GM12873 (cell line): Measurements from ENCODE around the gene FES.

Experiments
- CTCF ChIP-seq: IDR thresholded peaks from 2 replicates; pipeline ENCODE4 v1.5.1; 2012; ENCODE audit warnings: low read depth, mild to moderate bottlenecking, moderate library complexity, low read length, control low read depth; ENCODE audit not compliant: insufficient read depth; ENCODE audit errors: missing control alignments

Gene FES

GRCh38 chr15:90862964-90863778, 21.1 kb upstream of the FES start:
- TF ChIP-seq CTCF: no peak

GRCh38 chr15:90863987-90864386, 20.3 kb upstream of the FES start:
- TF ChIP-seq CTCF: no peak

- no peak for TF ChIP-seq CTCF
Observed at GRCh38 chr15:90864507-90864906, 19.8 kb upstream of the FES start.

GRCh38 chr15:90865702-90866101, 18.6 kb upstream of the FES start:
- TF ChIP-seq CTCF: no peak

GRCh38 chr15:90866161-90866715, 18.1 kb upstream of the FES start:
- no peak for TF ChIP-seq CTCF

- no peak for TF ChIP-seq CTCF
Observed at GRCh38 chr15:90866800-90867199, 17.5 kb upstream of the FES start.

GRCh38 chr15:90868261-90868689, 16.0 kb upstream of the FES start, which contains the start of gene FURIN:
Gene FURIN (plus strand): TSS chr15:90868588. CDS start chr15:90875741, 7,153 bp downstream.
- no peak for TF ChIP-seq CTCF
